OCI-LY1 (cell line): ENCODE data around the gene PP2D1.

Experiments used
- EZH2 ChIP-seq: fragments of 200-600 bp; sonication (generic), shearing (Covaris generic); IDR thresholded peaks from 2 replicates; pipeline ENCODE4 v1.8.0; 2017; ENCODE audit warnings: borderline replicate concordance, mixed run types, mild to moderate bottlenecking, antibody characterized with exemption, low read length, moderate library complexity, mixed read lengths
- TF ChIP-seq, protein P1 (sequence below): fragments of 200-600 bp; sonication (generic), shearing (Covaris generic); IDR thresholded peaks from 2 replicates; pipeline ENCODE4 v1.5.1; 2017; ENCODE audit warnings: mild to moderate bottlenecking, antibody characterized with exemption, low read length, moderate library complexity, mixed read lengths

DNA sequence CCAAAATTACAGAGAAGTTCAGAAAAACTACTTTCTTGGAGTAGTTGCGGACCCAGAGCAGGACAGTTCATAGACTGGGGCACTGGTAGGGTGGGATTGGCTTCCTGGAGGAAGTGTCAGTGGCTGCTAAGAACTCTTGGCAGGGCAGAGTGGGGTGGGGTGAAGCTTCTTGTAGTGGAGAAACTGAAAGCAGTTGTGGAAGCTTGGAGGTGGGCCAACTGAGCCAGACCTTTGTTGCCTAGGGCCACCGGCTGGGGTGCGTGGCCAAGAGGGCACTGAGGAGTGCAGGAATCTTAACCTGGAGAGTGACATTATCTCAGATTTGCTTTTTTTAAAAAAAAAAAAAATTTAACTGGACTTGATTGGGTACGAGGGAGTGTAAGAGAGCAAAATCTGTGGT is 31.3 kb upstream of the PP2D1 start:
- TF ChIP-seq, protein P1, sequence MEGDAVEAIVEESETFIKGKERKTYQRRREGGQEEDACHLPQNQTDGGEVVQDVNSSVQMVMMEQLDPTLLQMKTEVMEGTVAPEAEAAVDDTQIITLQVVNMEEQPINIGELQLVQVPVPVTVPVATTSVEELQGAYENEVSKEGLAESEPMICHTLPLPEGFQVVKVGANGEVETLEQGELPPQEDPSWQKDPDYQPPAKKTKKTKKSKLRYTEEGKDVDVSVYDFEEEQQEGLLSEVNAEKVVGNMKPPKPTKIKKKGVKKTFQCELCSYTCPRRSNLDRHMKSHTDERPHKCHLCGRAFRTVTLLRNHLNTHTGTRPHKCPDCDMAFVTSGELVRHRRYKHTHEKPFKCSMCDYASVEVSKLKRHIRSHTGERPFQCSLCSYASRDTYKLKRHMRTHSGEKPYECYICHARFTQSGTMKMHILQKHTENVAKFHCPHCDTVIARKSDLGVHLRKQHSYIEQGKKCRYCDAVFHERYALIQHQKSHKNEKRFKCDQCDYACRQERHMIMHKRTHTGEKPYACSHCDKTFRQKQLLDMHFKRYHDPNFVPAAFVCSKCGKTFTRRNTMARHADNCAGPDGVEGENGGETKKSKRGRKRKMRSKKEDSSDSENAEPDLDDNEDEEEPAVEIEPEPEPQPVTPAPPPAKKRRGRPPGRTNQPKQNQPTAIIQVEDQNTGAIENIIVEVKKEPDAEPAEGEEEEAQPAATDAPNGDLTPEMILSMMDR = no peak
- TF ChIP-seq EZH2 = no peak
